Measurements from ENCODE around the gene CCSAP.

Gene CCSAP

GRCh38 chr1:229281339-229281926 lies 61.4 kb downstream of the CCSAP start:
- Histone ChIP-seq H3K36me3 (ENCODE audit: control insufficient read depth in 2 of 2, insufficient read depth in 1 of 2, low read length in 2 of 2) (peaks cover 0 to 4% of the 10 kb centered on the region in 2 experiments; a peak in 1 of 3 replicates), H3K4me3 (ENCODE audit: low read depth, low read length) (no peak overlapping the region), H3K4me1 (ENCODE audit: control insufficient read depth, insufficient read depth, low read length) (peaks cover 13% of the 10 kb centered on the region), H3K27ac (ENCODE audit: extremely low read depth, low read depth, low read length) (no peak overlapping the region), H3K9me3 (ENCODE audit: control insufficient read depth, insufficient read depth, low read depth, low read length) (no peaks in the 10 kb centered on the region)
- ChIA-PET CTCF (interaction anchor here (0.8 to 1.5 kb wide), 4 partner anchors 9 to 27 kb away, joined by 3 to 6 read pairs (median 4); no protein-coding TSS in a partner anchor), POLR2A (no interaction called here)
- TF ChIP-seq ZNF600 (tag by site-specific recombination; IDR thresholded peaks at IDR 0.05) (peak; percentile 36; the same call in 1 of the 2 replicates), ATF2 (tag by site-specific recombination; IDR thresholded peaks at IDR 0.05; ENCODE audit: low read depth) (peak; percentile 71), ZNF791 (tag by site-specific recombination; IDR thresholded peaks at IDR 0.05) (no peak), TRIM28 (IDR thresholded peaks at IDR 0.05; ENCODE audit: borderline replicate concordance, low read length) (no peak)

DNA sequence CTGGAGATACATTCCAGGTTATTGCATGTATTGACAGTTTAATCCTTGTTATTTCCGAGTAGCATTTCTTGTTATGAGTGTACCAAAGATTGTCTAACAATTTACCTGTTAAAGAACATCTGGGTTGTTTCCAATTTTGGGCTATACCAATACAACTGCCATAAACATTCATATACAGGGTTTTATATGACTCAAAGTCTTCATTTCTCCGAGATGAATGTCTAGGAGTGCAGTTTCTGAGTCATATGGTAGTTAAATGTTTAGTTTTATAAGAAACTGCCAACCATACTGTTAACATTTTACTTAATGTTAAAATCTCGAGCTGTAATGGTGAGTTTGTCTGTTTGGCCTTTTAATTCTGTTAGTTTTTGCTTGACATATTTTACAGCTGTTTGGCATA lies 61.9 kb downstream of the CCSAP start:
- POLR2A ChIA-PET: no interaction called here
- Histone ChIP-seq H3K27ac (ENCODE audit: extremely low read depth, low read depth, low read length) (no peak overlapping the region), H3K4me3 (ENCODE audit: low read depth, low read length) (no peak overlapping the region), H3K9me3 (ENCODE audit: control insufficient read depth, insufficient read depth, low read depth, low read length) (no peaks in the 10 kb centered on the region), H3K36me3 (ENCODE audit: control insufficient read depth in 2 of 2, insufficient read depth in 1 of 2, low read length in 2 of 2) (peaks cover 0 to 4% of the 10 kb centered on the region in 2 experiments; a peak in 1 of 3 replicates), H3K4me1 (ENCODE audit: control insufficient read depth, insufficient read depth, low read length) (peaks cover 10% of the 10 kb centered on the region)
- CTCF ChIA-PET: interaction anchor here (0.8 to 1.5 kb wide), 3 partner anchors 13 to 26 kb away, joined by 3 to 6 read pairs (median 4); no protein-coding TSS in a partner anchor
- TF ChIP-seq ZSCAN5A (tag by site-specific recombination; IDR thresholded peaks at IDR 0.05): no peak
- TF ChIP-seq ZNF394 (tag by site-specific recombination; IDR thresholded peaks at IDR 0.05; ENCODE audit: borderline replicate concordance): no peak
- TF ChIP-seq, protein P1, sequence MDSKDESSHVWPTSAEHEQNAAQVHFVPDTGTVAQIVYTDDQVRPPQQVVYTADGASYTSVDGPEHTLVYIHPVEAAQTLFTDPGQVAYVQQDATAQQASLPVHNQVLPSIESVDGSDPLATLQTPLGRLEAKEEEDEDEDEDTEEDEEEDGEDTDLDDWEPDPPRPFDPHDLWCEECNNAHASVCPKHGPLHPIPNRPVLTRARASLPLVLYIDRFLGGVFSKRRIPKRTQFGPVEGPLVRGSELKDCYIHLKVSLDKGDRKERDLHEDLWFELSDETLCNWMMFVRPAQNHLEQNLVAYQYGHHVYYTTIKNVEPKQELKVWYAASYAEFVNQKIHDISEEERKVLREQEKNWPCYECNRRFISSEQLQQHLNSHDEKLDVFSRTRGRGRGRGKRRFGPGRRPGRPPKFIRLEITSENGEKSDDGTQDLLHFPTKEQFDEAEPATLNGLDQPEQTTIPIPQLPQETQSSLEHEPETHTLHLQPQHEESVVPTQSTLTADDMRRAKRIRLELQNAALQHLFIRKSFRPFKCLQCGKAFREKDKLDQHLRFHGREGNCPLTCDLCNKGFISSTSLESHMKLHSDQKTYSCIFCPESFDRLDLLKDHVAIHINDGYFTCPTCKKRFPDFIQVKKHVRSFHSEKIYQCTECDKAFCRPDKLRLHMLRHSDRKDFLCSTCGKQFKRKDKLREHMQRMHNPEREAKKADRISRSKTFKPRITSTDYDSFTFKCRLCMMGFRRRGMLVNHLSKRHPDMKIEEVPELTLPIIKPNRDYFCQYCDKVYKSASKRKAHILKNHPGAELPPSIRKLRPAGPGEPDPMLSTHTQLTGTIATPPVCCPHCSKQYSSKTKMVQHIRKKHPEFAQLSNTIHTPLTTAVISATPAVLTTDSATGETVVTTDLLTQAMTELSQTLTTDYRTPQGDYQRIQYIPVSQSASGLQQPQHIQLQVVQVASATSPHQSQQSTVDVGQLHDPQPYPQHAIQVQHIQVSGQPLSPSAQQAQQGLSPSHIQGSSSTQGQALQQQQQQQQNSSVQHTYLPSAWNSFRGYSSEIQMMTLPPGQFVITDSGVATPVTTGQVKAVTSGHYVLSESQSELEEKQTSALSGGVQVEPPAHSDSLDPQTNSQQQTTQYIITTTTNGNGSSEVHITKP (tag by site-specific recombination; IDR thresholded peaks at IDR 0.05): peak; percentile 33; the same call in 1 of the 2 replicates
- TF ChIP-seq ZFP41 (tag by site-specific recombination; IDR thresholded peaks at IDR 0.05; ENCODE audit: borderline replicate concordance): no peak
- no peak for TF ChIP-seq YY2 (tag by site-specific recombination; IDR thresholded peaks at IDR 0.05)
- TF ChIP-seq ZNF24 (tag by site-specific recombination; IDR thresholded peaks at IDR 0.05): no peak
- TF ChIP-seq ZNF175 (tag by site-specific recombination; IDR thresholded peaks at IDR 0.05): no peak
- TF ChIP-seq, protein P2, sequence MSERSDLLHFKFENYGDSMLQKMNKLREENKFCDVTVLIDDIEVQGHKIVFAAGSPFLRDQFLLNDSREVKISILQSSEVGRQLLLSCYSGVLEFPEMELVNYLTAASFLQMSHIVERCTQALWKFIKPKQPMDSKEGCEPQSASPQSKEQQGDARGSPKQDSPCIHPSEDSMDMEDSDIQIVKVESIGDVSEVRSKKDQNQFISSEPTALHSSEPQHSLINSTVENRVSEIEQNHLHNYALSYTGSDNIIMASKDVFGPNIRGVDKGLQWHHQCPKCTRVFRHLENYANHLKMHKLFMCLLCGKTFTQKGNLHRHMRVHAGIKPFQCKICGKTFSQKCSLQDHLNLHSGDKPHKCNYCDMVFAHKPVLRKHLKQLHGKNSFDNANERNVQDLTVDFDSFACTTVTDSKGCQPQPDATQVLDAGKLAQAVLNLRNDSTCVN (tag by site-specific recombination; optimal IDR thresholded peaks at IDR 0.05): no peak
- TF ChIP-seq KLF9 (tag by site-specific recombination; IDR thresholded peaks at IDR 0.05; ENCODE audit: low read depth): no peak
- TF ChIP-seq RBAK (tag by site-specific recombination; IDR thresholded peaks at IDR 0.05): no peak
- TF ChIP-seq EGR2 (tag by site-specific recombination; IDR thresholded peaks at IDR 0.05; ENCODE audit: low read depth): no peak
- no peak for TF ChIP-seq BCL6B (tag by site-specific recombination; IDR thresholded peaks at IDR 0.05)
- no peak for TF ChIP-seq MEIS1 (CRISPR knock-in tag; IDR thresholded peaks at IDR 0.05; ENCODE audit: borderline replicate concordance)
- no peak for TF ChIP-seq ZNF514 (tag by site-specific recombination; IDR thresholded peaks at IDR 0.05)
- no peak for TF ChIP-seq ZNF404 (tag by site-specific recombination; IDR thresholded peaks at IDR 0.05)
- TF ChIP-seq, protein P3, sequence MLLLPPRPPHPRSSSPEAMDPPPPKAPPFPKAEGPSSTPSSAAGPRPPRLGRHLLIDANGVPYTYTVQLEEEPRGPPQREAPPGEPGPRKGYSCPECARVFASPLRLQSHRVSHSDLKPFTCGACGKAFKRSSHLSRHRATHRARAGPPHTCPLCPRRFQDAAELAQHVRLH (tag by site-specific recombination; IDR thresholded peaks at IDR 0.05): no peak
- TF ChIP-seq PRDM6 (tag by site-specific recombination; IDR thresholded peaks at IDR 0.05): peak; percentile 49
